OCI-LY3 (cell line): ENCODE measurements around the gene NEDD4L.
A peak's percentile ranks its signal among the peaks of the same experiment; 100 is the strongest.

Experiments used
- H2AFZ ChIP-seq: fragments of 200-600, 300-600 bp; shearing (Covaris generic); 2 replicates; pipeline ENCODE4 v1.6.0; 2014; ENCODE audit warnings: antibody characterized with exemption, low read depth, low read length
- H3K27ac ChIP-seq: fragments of 200-600, 300-600 bp; sonication (generic); 2 replicates; pipeline ENCODE4 v1.5.1; 2014; ENCODE audit warnings: mild to moderate bottlenecking, low read length, moderate library complexity, mixed read lengths
- H3K27me3 ChIP-seq: fragments of 200-600, 300-600 bp; sonication (generic); 2 replicates; pipeline ENCODE4 v1.6.1; 2014; ENCODE audit warnings: low read depth, low read length, mixed read lengths
- H3K36me3 ChIP-seq: fragments of 200-600, 300-600 bp; sonication (generic); replicated peaks from 2 replicates; pipeline ENCODE3; 2014; ENCODE audit warnings: low read depth, low read length, mixed read lengths
- H3K4me1 ChIP-seq: fragments of 300-600, 200-600 bp; sonication (generic); 2 replicates; pipeline ENCODE4 v1.6.1; 2014; ENCODE audit warnings: low read length, mixed read lengths
- H3K4me2 ChIP-seq: fragments of 200-600, 300-600 bp; sonication (generic); 2 replicates; pipeline ENCODE4 v1.6.1; 2014; ENCODE audit warnings: low read length, mixed read lengths
- H3K4me3 ChIP-seq: fragments of 300-600, 200-600 bp; sonication (generic); 2 replicates; pipeline ENCODE4 v1.5.1; 2014; ENCODE audit warnings: antibody characterized with exemption, mild to moderate bottlenecking, low read length, moderate library complexity
- H3K79me2 ChIP-seq: fragments of 300-600, 200-600 bp; shearing (Covaris generic); 2 replicates; pipeline ENCODE4 v1.6.1; 2014; ENCODE audit warnings: mild to moderate bottlenecking, low read length, mixed read lengths
- H3K9ac ChIP-seq: fragments of 300-600, 200-600 bp; shearing (Covaris generic); 2 replicates; pipeline ENCODE4 v1.6.0; 2014; ENCODE audit warnings: mild to moderate bottlenecking, low read length, moderate library complexity
- H3K9me3 ChIP-seq: fragments of 200-600, 300-600 bp; shearing (Covaris generic); 2 replicates; pipeline ENCODE4 v1.6.1; 2014; ENCODE audit warnings: low read length, mixed read lengths; ENCODE audit not compliant: insufficient read depth
- H4K20me1 ChIP-seq: fragments of 200-600, 300-600 bp; sonication (generic); 2 replicates; pipeline ENCODE4 v1.6.1; 2016; ENCODE audit warnings: low read length, mixed read lengths; ENCODE audit not compliant: insufficient read depth
- CTCF ChIP-seq: fragments of 200-600, 300-600 bp; sonication (generic); IDR thresholded peaks from 2 replicates; pipeline ENCODE4 v1.5.1; 2014; ENCODE audit warnings: antibody characterized with exemption, low read length, low read depth
- EZH2phosphoT487 ChIP-seq: fragments of 200-600 bp; shearing (Covaris generic); IDR thresholded peaks from 2 replicates; pipeline ENCODE4 v1.6.1; 2018; ENCODE audit warnings: antibody characterized with exemption, mixed run types, low read depth

NEDD4L gene

DNA sequence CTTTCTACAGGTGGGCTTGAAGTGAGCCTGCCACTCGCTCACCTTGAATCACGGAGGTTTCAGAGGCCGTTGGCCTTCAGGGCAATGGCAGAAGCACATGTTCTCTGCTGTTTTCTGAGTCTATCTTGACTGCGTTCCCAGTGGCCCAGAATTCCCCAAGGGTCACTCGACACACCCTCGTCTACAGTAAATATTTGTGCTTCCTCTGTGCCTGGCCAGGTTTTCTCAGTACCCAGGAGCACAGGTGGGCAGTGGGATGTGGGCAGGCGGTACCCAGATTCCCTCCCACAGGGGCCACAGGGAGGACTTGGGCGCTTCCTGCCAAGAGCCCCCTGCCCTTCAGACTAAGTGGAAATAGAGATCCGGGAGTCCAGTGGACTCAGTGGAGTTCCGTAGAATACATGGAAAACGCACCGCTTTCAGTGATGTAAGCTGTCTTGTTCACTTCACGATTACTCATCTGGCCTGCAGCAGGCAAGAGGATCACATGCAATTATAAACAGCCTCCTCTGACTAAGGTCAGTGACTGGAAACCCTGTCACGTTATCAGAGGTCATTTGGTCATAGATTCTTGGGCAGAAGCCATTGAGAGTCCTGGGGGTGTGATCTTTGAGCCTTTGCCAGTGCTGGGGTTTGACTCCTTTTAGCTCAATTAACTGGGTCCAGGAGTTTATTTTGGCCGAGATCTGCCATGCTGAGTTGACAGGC lies 179.8 kb downstream of the NEDD4L start:
- Histone ChIP-seq H3K79me2 (peaks cover 87% of the 10 kb centered on the region), H3K36me3 (peaks cover 19% of the 10 kb centered on the region), H3K4me1 (peaks cover 76% of the 10 kb centered on the region), H2AFZ (no peak overlapping the region), H4K20me1 (0 out of 2 replicates have a peak, but pooled peaks cover 11% of the 10 kb centered on the region), H3K4me3 (peak overlapping the region; percentile 73), H3K27me3 (no peaks in the 10 kb centered on the region), H3K27ac (peak overlapping the region; percentile 80), H3K9ac (peak overlapping the region; percentile 65), H3K4me2 (peak overlapping the region; percentile 85), H3K9me3 (no peaks in the 10 kb centered on the region)
- TF ChIP-seq CTCF (no peak), EZH2phosphoT487 (no peak)

DNA sequence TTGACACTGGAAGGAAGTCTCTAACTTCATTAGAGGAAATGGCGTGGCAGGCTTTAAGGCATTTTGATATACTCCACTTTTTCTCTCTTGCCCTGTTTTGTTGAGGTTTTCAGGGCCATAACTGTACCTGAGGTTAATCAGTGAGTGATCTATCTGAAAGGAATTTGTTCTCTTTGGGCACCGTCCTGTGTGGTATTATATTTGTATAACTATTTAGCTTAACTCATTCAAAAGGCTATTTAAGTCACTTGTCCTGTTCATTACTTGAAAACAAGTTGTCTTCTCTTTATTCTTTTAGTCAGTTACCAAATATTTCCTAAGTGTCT lies 180.4 kb downstream of the NEDD4L start:
- Histone ChIP-seq H3K4me2 (peak overlapping the region; percentile 85), H3K36me3 (peaks cover 21% of the 10 kb centered on the region), H3K27ac (peak overlapping the region; percentile 80), H3K9ac (peak overlapping the region; percentile 65), H3K79me2 (peaks cover 91% of the 10 kb centered on the region), H4K20me1 (0 out of 2 replicates have a peak, but pooled peaks cover 11% of the 10 kb centered on the region), H2AFZ (no peak overlapping the region), H3K9me3 (no peaks in the 10 kb centered on the region), H3K4me3 (peak overlapping the region; percentile 73), H3K27me3 (no peaks in the 10 kb centered on the region), H3K4me1 (peaks cover 81% of the 10 kb centered on the region)
- TF ChIP-seq CTCF (no peak), EZH2phosphoT487 (no peak)

GRCh38 chr18:58225101-58225500 lies 181.1 kb downstream of the NEDD4L start:
- peak overlapping the region; percentile 65 for H3K9ac ChIP-seq
- 0 out of 2 replicates have a peak, but pooled peaks cover 11% of the 10 kb centered on the region for H4K20me1 ChIP-seq
- H3K4me2 ChIP-seq = peak overlapping the region; percentile 85
- H3K27ac ChIP-seq = peak overlapping the region; percentile 80
- no peaks in the 10 kb centered on the region for H3K9me3 ChIP-seq
- no peaks in the 10 kb centered on the region for H3K27me3 ChIP-seq
- H3K4me1 ChIP-seq = peaks cover 85% of the 10 kb centered on the region
- H3K79me2 ChIP-seq = peaks cover 95% of the 10 kb centered on the region
- H3K36me3 ChIP-seq = peaks cover 21% of the 10 kb centered on the region
- H2AFZ ChIP-seq = no peak overlapping the region
- H3K4me3 ChIP-seq = peak overlapping the region; percentile 73
- TF ChIP-seq EZH2phosphoT487 = no peak
- TF ChIP-seq CTCF = no peak

DNA sequence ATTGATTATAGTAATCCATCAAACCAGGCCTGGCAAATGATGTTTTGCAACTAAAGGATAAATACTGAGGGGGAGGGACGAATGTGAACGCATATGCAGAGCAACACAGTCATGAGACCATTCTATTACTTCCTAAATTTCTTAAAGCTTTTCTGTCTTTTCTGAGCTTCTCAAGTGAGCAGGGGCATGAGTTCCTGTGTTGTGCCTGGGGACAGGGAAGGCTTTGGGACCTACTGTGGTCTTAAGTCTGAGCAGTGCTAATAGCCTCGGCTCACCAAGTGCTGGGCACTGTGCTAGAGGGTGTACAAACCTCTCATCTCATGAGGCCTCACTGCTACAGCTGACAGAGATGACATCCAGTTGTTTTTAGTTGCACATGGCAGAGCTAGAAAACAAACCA lies 182.4 kb downstream of the NEDD4L start:
- H3K9me3 ChIP-seq = no peaks in the 10 kb centered on the region
- peak overlapping the region; percentile 73 for H3K4me3 ChIP-seq
- H3K9ac ChIP-seq = peak overlapping the region; percentile 63
- H3K79me2 ChIP-seq = peaks cover 98% of the 10 kb centered on the region
- H3K27me3 ChIP-seq = no peaks in the 10 kb centered on the region
- peak overlapping the region; percentile 80 for H3K27ac ChIP-seq
- peaks cover 84% of the 10 kb centered on the region for H3K4me1 ChIP-seq
- H3K36me3 ChIP-seq = peaks cover 24% of the 10 kb centered on the region
- H2AFZ ChIP-seq = no peak overlapping the region
- H4K20me1 ChIP-seq = 0 out of 2 replicates have a peak, but pooled peaks cover 11% of the 10 kb centered on the region
- peak overlapping the region; percentile 85 for H3K4me2 ChIP-seq
- TF ChIP-seq CTCF (no peak), EZH2phosphoT487 (no peak)
